ENCODE results near the gene PIP4K2C. TPM values are rescaled to one million over a fixed set of nuclear protein-coding genes. Genes with fewer than 3 reads are reported as not detected.

Gene PIP4K2C
- total and polyA plus RNA-seq, 4 experiments from 2014 or later: 30.4 to 45.0 (median 34.2) TPM

- no peak for DNase-seq
- Mint-ChIP-seq H3K4me1 (no peaks in the 10 kb centered on the region), H3K27me3 (peaks cover 0 to 9% of the 10 kb centered on the region in 2 donors), H3K9me3 (no peaks in the 10 kb centered on the region), H3K36me3 (peaks cover 0 to 3% of the 10 kb centered on the region in 2 donors), H3K27ac (no peak overlapping the region), H3K4me3 (no peak overlapping the region)
- POLR2A ChIA-PET (ENCODE audit: partially characterized antibody): no interaction called here
- CTCF ChIA-PET (ENCODE audit: partially characterized antibody): interaction anchor here (0.6 to 2.1 kb wide), 4 partner anchors 11 to 18 kb away, joined by 3 to 11 read pairs (median 3); no protein-coding TSS in a partner anchor
- Histone ChIP-seq H3K36me3 (ENCODE audit: insufficient read depth, low read length) (no peaks in the 10 kb centered on the region), H3K27ac (ENCODE audit: low read depth, low read length) (no peak overlapping the region), H3K9me3 (ENCODE audit: control insufficient read depth in 1 of 2, low read length in 2 of 2) (no peaks in the 10 kb centered on the region), H3K27me3 (ENCODE audit: insufficient read depth, low read length) (no peaks in the 10 kb centered on the region), H3K4me3 (ENCODE audit: low read length in 2 of 2) (no peak overlapping the region), H3K4me1 (ENCODE audit: insufficient read depth, low read length) (no peaks in the 10 kb centered on the region)
- intact Hi-C loops (cut with micrococcal nuclease): no loop called here
These were observed 18.8 kb upstream of the PIP4K2C start for GRCh38 chr12:57571926-57572762.

DNA sequence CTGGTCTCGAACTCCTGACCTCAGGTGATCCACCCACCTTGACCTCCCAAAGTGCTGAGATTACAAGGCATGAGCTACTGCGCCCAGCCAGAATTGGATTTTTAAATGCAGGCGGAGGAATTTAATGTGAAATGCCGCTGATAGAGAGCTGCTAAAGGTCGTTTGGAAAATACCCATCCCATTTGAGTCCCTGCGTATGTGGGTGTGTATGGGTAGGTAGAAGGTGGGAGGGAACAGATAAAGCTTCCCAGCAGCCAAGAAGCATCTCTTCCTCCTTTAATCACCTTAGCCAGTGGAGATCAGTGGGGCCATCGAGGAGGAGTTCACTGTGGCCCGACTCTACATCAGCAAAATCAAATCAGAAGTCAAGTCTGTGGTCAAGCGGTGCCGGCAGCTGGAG, 16.2 kb upstream of the PIP4K2C start:
- Mint-ChIP-seq H3K36me3 (peaks cover 0 to 3% of the 10 kb centered on the region in 2 donors), H3K27ac (no peak overlapping the region), H3K4me3 (no peak overlapping the region), H3K4me1 (no peaks in the 10 kb centered on the region), H3K27me3 (peaks cover 0 to 1% of the 10 kb centered on the region in 2 donors), H3K9me3 (no peaks in the 10 kb centered on the region)
- Histone ChIP-seq H3K27me3 (ENCODE audit: insufficient read depth, low read length) (no peaks in the 10 kb centered on the region), H3K9me3 (ENCODE audit: control insufficient read depth in 1 of 2, low read length in 2 of 2) (no peaks in the 10 kb centered on the region), H3K36me3 (ENCODE audit: insufficient read depth, low read length) (no peaks in the 10 kb centered on the region), H3K4me3 (ENCODE audit: low read length in 2 of 2) (no peak overlapping the region), H3K4me1 (ENCODE audit: insufficient read depth, low read length) (no peaks in the 10 kb centered on the region), H3K27ac (ENCODE audit: low read depth, low read length) (no peak overlapping the region)
- ChIA-PET POLR2A (ENCODE audit: partially characterized antibody) (no interaction called here), CTCF (ENCODE audit: partially characterized antibody) (interaction anchor here (0.8 to 2.0 kb wide), 7 partner anchors 8 to 116 kb away, joined by 3 to 6 read pairs (median 4); partner anchors contain the start of gene GLI1)
- intact Hi-C loops (cut with micrococcal nuclease): no loop called here
- no peak for DNase-seq

- H3K9me3 ChIP-seq (ENCODE audit: control insufficient read depth in 1 of 2, low read length in 2 of 2): no peaks in the 10 kb centered on the region
- Mint-ChIP-seq H3K27me3 (peaks cover 0 to 3% of the 10 kb centered on the region in 2 donors), H3K4me3 (no peak overlapping the region), H3K36me3 (peaks cover 0 to 3% of the 10 kb centered on the region in 2 donors), H3K9me3 (no peaks in the 10 kb centered on the region), H3K4me1 (no peaks in the 10 kb centered on the region), H3K27ac (peak overlapping the region in 1 of 7 donors; percentile 42)
- H3K36me3 ChIP-seq (ENCODE audit: insufficient read depth, low read length): no peaks in the 10 kb centered on the region
- H3K27ac ChIP-seq (ENCODE audit: low read depth, low read length): no peak overlapping the region
- no peaks in the 10 kb centered on the region for H3K27me3 ChIP-seq (ENCODE audit: insufficient read depth, low read length)
- H3K4me1 ChIP-seq (ENCODE audit: insufficient read depth, low read length): no peaks in the 10 kb centered on the region
- no peak for DNase-seq
- ChIA-PET CTCF (ENCODE audit: partially characterized antibody) (interaction anchor here (0.8 to 2.0 kb wide), 6 partner anchors 8 to 166 kb away, joined by 3 to 6 read pairs (median 4); partner anchors contain the start of gene GLI1), POLR2A (ENCODE audit: partially characterized antibody) (no interaction called here)
- H3K4me3 ChIP-seq (ENCODE audit: low read length in 2 of 2): no peak overlapping the region
- intact Hi-C loops (cut with micrococcal nuclease): no loop called here
These were observed 15.0 kb upstream of the PIP4K2C start for GRCh38 chr12:57575771-57576612.

DNA sequence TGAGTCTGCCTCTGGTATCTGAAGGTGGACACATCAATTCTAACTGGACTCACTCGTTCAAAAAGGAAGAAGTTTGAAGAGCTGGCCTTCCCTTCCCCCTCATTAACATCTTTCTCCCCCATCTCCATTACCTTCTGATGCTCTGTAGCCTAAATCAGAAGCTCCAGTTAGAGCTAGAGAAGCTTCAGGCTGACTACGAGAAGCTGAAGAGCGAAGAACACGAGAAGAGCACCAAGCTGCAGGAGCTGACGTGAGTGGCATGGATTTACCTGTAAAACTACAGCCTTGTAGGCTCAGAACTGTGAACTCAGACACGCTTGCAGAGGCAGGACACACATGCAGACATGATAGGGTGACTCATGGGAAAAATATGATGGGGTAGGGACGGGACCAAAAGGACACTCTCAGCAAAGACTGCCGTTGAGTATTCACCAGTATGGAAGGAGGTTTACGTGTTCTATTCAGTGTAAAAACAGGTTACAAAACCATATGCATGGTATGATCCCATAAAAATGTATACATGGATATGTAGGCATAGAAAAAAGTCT, 14.3 kb upstream of the PIP4K2C start:
- ChIA-PET CTCF (ENCODE audit: partially characterized antibody) (interaction anchor here (1.1 to 1.8 kb wide), 3 partner anchors 8 to 165 kb away, joined by 3 to 6 read pairs (median 4); no protein-coding TSS in a partner anchor), POLR2A (ENCODE audit: partially characterized antibody) (no interaction called here)
- H3K36me3 ChIP-seq (ENCODE audit: insufficient read depth, low read length): no peaks in the 10 kb centered on the region
- peaks cover 0 to 3% of the 10 kb centered on the region in 2 donors for H3K27me3 Mint-ChIP-seq
- no peaks in the 10 kb centered on the region for H3K27me3 ChIP-seq (ENCODE audit: insufficient read depth, low read length)
- no peak overlapping the region for H3K27ac Mint-ChIP-seq
- no peaks in the 10 kb centered on the region for H3K9me3 ChIP-seq (ENCODE audit: control insufficient read depth in 1 of 2, low read length in 2 of 2)
- H3K27ac ChIP-seq (ENCODE audit: low read depth, low read length): no peak overlapping the region
- H3K36me3 Mint-ChIP-seq: peaks cover 0 to 3% of the 10 kb centered on the region in 2 donors
- intact Hi-C loops (cut with micrococcal nuclease): no loop called here
- H3K4me3 Mint-ChIP-seq: no peak overlapping the region
- no peaks in the 10 kb centered on the region for H3K4me1 Mint-ChIP-seq
- H3K4me3 ChIP-seq (ENCODE audit: low read length in 2 of 2): no peak overlapping the region
- no peaks in the 10 kb centered on the region for H3K9me3 Mint-ChIP-seq
- no peaks in the 10 kb centered on the region for H3K4me1 ChIP-seq (ENCODE audit: insufficient read depth, low read length)
- no peak for DNase-seq

- Mint-ChIP-seq H3K36me3 (no peaks in the 10 kb centered on the region), H3K4me1 (peaks cover under 1 to 2% (median 1%) of the 10 kb centered on the region in 4 donors), H3K9me3 (no peaks in the 10 kb centered on the region), H3K4me3 (no peak overlapping the region), H3K27ac (no peak overlapping the region), H3K27me3 (peaks cover 2 to 3% of the 10 kb centered on the region in 2 donors)
- DNase-seq: no peak
- no peaks in the 10 kb centered on the region for H3K9me3 ChIP-seq (ENCODE audit: control insufficient read depth in 1 of 2, low read length in 2 of 2)
- intact Hi-C loops (cut with micrococcal nuclease): no loop called here
- no peak overlapping the region for H3K27ac ChIP-seq (ENCODE audit: low read depth, low read length)
- H3K4me1 ChIP-seq (ENCODE audit: insufficient read depth, low read length): no peaks in the 10 kb centered on the region
- POLR2A ChIA-PET (ENCODE audit: partially characterized antibody): no interaction called here
- CTCF ChIA-PET (ENCODE audit: partially characterized antibody): no interaction called here
- H3K4me3 ChIP-seq (ENCODE audit: low read length in 2 of 2): no peak overlapping the region
- no peaks in the 10 kb centered on the region for H3K36me3 ChIP-seq (ENCODE audit: insufficient read depth, low read length)
- no peaks in the 10 kb centered on the region for H3K27me3 ChIP-seq (ENCODE audit: insufficient read depth, low read length)
These were observed 12.8 kb upstream of the PIP4K2C start for GRCh38 chr12:57577981-57578758.

DNA sequence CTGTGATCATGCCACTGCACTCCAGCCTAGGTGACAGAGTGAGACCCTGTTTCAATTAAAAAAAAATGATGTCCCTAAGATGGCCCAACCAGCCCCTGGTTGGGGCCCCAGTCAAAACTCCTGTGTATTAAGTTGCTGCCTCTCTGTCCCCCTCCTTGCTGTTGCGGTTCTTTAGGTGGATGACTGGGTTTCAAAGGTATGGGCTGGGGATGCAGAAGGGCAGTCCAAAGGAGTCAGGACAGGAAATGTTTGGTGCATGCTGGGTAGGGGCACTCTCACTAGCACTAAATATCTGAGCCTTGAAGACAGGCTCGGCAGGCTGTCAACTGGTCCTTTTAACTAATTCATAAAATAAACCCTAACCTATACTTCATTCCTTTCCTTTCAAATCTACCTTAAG, 12.0 kb upstream of the PIP4K2C start:
- DNase-seq: no peak
- H3K4me3 Mint-ChIP-seq: no peak overlapping the region
- H3K36me3 Mint-ChIP-seq: no peaks in the 10 kb centered on the region
- H3K27ac ChIP-seq (ENCODE audit: low read depth, low read length): no peak overlapping the region
- no peaks in the 10 kb centered on the region for H3K4me1 ChIP-seq (ENCODE audit: insufficient read depth, low read length)
- CTCF ChIA-PET (ENCODE audit: partially characterized antibody): interaction anchor here (6.8 kb wide), 1 partner anchor 52 kb away, joined by 124 read pairs; the partner anchor contains the start of gene B4GALNT1
- no peaks in the 10 kb centered on the region for H3K9me3 Mint-ChIP-seq
- H3K27me3 Mint-ChIP-seq: peaks cover 6% of the 10 kb centered on the region in 2 donors
- H3K27ac Mint-ChIP-seq: no peak overlapping the region
- H3K4me1 Mint-ChIP-seq: peaks cover 3 to 7% (median 5%) of the 10 kb centered on the region in 4 donors
- POLR2A ChIA-PET (ENCODE audit: partially characterized antibody): no interaction called here
- no peaks in the 10 kb centered on the region for H3K9me3 ChIP-seq (ENCODE audit: control insufficient read depth in 1 of 2, low read length in 2 of 2)
- no peaks in the 10 kb centered on the region for H3K36me3 ChIP-seq (ENCODE audit: insufficient read depth, low read length)
- intact Hi-C loops (cut with micrococcal nuclease): no loop called here
- no peaks in the 10 kb centered on the region for H3K27me3 ChIP-seq (ENCODE audit: insufficient read depth, low read length)
- no peak overlapping the region for H3K4me3 ChIP-seq (ENCODE audit: low read length in 2 of 2)

All from CD4-positive, alpha-beta memory T cell (primary cell).